AG10803 (cell line): Measurements from ENCODE around the gene NCBP2.

Source experiments
- DNase-seq: peaks from one replicate; pipeline ENCODE4 v3.0.0; 2010; ENCODE audit warnings: low read depth
- H3K4me3 ChIP-seq: 2 replicates; pipeline ENCODE4 v1.5.1; 2011; ENCODE audit warnings: mild to moderate bottlenecking, low read length, control low read depth
- TF ChIP-seq, protein P1 (sequence below): conservative IDR thresholded peaks from 2 replicates; pipeline ENCODE4 v1.5.1; 2011; ENCODE audit warnings: mild to moderate bottlenecking, low read length, control low read depth, inconsistent platforms

NCBP2 gene

DNA sequence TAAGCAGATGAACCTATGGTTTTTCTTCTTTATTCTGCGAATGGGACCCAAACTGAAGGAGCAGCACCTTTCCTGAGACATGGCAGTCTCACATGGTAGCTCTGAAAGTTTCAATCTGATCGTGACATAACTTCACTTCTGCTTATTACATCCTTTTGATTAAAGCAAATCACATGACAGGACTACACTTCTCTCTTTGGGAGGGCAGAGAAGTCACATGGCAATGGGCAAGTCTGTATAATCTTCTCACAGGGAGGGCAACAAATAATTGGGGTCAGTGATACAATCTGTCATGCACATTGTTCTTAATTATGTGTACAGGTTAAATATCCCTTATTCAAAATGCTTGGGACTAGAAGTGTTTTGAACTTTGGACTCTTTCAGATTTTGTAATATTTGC is 21.6 kb downstream of the NCBP2 start:
- TF ChIP-seq, protein P1, sequence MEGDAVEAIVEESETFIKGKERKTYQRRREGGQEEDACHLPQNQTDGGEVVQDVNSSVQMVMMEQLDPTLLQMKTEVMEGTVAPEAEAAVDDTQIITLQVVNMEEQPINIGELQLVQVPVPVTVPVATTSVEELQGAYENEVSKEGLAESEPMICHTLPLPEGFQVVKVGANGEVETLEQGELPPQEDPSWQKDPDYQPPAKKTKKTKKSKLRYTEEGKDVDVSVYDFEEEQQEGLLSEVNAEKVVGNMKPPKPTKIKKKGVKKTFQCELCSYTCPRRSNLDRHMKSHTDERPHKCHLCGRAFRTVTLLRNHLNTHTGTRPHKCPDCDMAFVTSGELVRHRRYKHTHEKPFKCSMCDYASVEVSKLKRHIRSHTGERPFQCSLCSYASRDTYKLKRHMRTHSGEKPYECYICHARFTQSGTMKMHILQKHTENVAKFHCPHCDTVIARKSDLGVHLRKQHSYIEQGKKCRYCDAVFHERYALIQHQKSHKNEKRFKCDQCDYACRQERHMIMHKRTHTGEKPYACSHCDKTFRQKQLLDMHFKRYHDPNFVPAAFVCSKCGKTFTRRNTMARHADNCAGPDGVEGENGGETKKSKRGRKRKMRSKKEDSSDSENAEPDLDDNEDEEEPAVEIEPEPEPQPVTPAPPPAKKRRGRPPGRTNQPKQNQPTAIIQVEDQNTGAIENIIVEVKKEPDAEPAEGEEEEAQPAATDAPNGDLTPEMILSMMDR = no peak
- no peak for DNase-seq
- H3K4me3 ChIP-seq = no peak overlapping the region

DNA sequence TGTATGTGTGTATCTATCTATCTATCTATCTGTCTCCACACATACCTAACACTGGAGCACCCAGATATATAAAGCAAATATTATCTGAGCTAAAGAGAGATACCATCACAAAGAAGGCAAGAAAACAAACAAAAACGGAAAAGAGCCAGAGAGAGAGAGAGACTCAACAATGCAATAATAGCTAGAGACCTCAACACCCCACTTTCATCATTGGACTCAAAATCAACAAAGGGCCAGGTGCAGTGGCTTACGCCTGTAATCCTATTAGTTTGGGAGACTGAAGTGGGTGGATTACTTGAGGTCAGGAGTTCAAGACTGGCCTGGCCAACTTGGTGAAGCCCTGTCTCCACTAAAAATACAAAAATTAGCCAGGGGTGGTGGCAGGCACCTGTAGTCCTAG is 23.4 kb downstream of the NCBP2 start:
- TF ChIP-seq, protein P1 = no peak
- H3K4me3 ChIP-seq = no peak overlapping the region
- no peak for DNase-seq

DNA sequence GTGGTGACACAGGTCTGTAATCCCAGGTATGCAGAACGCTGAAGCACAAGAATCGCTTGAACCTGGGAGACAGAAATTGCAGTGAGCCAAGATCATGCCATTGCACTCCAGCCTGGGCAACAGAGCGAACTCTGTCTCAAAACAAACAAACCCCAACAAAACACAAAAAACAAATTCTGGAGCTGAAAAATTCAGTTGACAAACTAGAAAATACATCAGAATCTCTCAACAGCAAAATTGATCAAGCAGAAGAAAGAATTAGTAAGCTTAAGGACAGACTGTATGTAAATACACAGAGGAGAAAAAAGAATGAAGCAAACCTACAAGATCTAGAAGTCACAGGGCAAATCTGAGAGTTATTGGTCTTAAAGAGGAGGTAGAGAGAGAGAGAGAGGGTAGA is 25.3 kb downstream of the NCBP2 start:
- no peak for DNase-seq
- H3K4me3 ChIP-seq = no peak overlapping the region
- TF ChIP-seq, protein P1 = no peak

DNA sequence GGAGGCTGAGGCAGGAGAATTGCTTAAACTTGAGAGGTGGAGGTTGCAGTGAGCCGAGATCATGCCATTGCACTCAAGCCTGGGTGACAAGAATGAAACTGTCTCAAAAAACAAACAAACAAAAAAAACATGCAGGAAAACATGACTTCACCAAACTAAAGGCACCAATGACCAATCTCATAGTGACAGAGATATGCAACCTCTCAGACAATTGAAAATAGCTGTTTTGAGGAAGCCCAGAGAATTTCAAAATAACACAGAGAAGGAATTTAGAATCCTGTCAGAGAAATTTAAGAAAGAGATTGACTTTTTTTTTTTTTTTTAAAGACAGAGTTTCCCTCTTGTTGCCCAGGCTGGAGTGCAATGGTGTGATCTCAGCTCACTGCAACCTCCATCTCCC is 26.1 kb downstream of the NCBP2 start:
- TF ChIP-seq, protein P1 = no peak
- DNase-seq = no peak
- H3K4me3 ChIP-seq = no peak overlapping the region

DNA sequence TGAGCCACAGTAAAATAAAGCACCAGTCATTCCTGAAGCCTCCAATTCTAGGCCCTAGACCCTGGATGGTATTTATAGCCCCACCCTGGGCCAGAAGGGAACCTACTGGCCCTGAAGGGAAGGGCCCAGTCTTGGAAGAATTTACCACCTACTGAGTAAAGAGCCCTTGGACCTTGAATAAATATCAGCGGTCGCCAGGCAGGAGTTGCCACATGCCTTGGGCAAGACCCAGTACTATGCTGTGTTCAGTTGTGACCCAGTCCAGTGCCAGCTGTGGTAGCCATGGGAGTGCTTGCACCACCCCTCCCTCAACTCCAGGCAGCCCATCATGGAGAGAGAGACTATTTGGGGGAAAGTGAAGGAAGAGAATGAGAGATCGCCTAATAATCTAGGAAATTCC is 27.0 kb downstream of the NCBP2 start:
- no peak for DNase-seq
- no peak overlapping the region for H3K4me3 ChIP-seq
- TF ChIP-seq, protein P1 = no peak

DNA sequence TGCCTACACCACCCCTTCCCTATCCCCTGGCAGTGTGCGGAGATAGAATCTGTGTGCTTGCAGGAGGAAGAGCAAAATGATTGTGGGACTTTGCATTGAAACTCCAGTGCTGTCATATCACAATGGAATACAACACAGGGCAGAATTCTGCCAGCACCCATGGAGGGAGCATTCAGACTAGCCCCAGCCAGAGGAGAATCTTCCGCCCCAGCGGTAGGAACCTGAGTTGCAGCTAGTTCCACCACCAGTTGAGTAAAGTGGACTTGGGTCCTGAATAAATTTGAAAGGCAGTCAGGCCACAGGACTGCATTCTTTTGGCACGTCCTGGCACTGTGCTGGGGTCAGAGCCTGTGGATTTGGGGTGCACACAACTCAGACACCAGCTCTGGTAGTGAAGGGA is 27.5 kb downstream of the NCBP2 start:
- H3K4me3 ChIP-seq = no peak overlapping the region
- TF ChIP-seq, protein P1 = no peak
- DNase-seq = no peak

DNA sequence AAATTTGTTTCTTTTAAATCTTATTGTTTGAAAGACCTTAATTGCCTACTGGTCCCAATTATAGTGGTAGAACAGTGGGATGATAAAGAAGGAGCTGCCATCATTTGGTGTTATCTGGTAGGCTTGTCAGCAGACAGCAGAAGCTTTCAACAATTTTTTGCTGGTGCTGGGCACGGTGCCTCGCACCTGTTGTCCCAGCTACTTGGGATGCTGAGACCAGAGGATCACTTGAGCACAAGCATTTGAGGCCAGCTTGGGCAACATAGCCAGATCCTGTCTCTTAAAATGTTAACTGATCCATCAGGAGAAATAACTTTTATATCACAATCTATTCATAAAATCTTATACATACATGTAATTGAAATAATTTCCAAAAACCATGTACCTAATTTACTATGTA is 38.6 kb downstream of the NCBP2 start:
- DNase-seq = no peak
- H3K4me3 ChIP-seq = no peak overlapping the region
- TF ChIP-seq, protein P1 = no peak
